KOPT-K1 (cell line): ENCODE measurements around the gene DAW1.
"Not testable (repeated sequence)": the region's sequence is repeated elsewhere in the genome, so short reads cannot be mapped to it uniquely, and the experiment has no call there.

Experiments
- H3K27ac ChIP-seq: fragments of 200-600 bp; sonication (generic); 2 replicates; pipeline ENCODE4 v1.5.1; 2016; ENCODE audit warnings: antibody characterized with exemption, mild to moderate bottlenecking, low read depth, low read length; ENCODE audit not compliant: poor library complexity, severe bottlenecking
- H3K36me3 ChIP-seq: fragments of 200-600 bp; sonication (generic); 2 replicates; pipeline ENCODE4 v1.5.1; 2017; ENCODE audit warnings: antibody characterized with exemption, mild to moderate bottlenecking, low read length, moderate library complexity; ENCODE audit not compliant: insufficient read depth
- H3K9me3 ChIP-seq: fragments of 200-600 bp; sonication (generic); 2 replicates; pipeline ENCODE4 v1.5.1; 2017; ENCODE audit warnings: antibody characterized with exemption, low read length, mild to moderate bottlenecking; ENCODE audit not compliant: insufficient read depth, poor library complexity, severe bottlenecking

DAW1 gene

GRCh38 chr2:227871375-227871791 is at the start of gene DAW1:
Gene DAW1, plus strand, starts transcription at chr2:227871631. Its CDS starts 59 bp downstream, at chr2:227871690.
- Histone ChIP-seq H3K36me3 (no peaks in the 10 kb centered on the region), H3K9me3 (no peaks in the 10 kb centered on the region), H3K27ac (no peak within 1 kb of the TSS)

- no peaks in the 10 kb centered on the region for H3K36me3 ChIP-seq
- no peak overlapping the region for H3K27ac ChIP-seq
- H3K9me3 ChIP-seq: no peaks in the 10 kb centered on the region
These were observed 48.9 kb upstream of the DAW1 start for GRCh38 chr2:227822416-227823003.

- Histone ChIP-seq H3K36me3 (no peaks in the 10 kb centered on the region), H3K9me3 (no peaks in the 10 kb centered on the region), H3K27ac (no peak overlapping the region)
These were observed 47.5 kb upstream of the DAW1 start for GRCh38 chr2:227823922-227824321.

- H3K36me3 ChIP-seq: no peaks in the 10 kb centered on the region
- H3K27ac ChIP-seq: no peak overlapping the region
- H3K9me3 ChIP-seq: no peaks in the 10 kb centered on the region
These were observed 46.7 kb upstream of the DAW1 start for GRCh38 chr2:227824711-227825110.

GRCh38 chr2:227826019-227826521 is 45.4 kb upstream of the DAW1 start:
- Histone ChIP-seq H3K36me3 (no peaks in the 10 kb centered on the region), H3K27ac (no peak overlapping the region), H3K9me3 (no peaks in the 10 kb centered on the region)

- no peak overlapping the region for H3K27ac ChIP-seq
- no peaks in the 10 kb centered on the region for H3K9me3 ChIP-seq
- H3K36me3 ChIP-seq: no peaks in the 10 kb centered on the region
These were observed 44.9 kb upstream of the DAW1 start for GRCh38 chr2:227826563-227826962.

GRCh38 chr2:227827143-227827542 is 44.3 kb upstream of the DAW1 start:
- H3K36me3 ChIP-seq: no peaks in the 10 kb centered on the region
- no peak overlapping the region for H3K27ac ChIP-seq

GRCh38 chr2:227828477-227828912 is 42.9 kb upstream of the DAW1 start:
- no peaks in the 10 kb centered on the region for H3K36me3 ChIP-seq
- H3K27ac ChIP-seq: no peak overlapping the region
- H3K9me3 ChIP-seq: no peaks in the 10 kb centered on the region

More at GRCh38 chr2:227827143-227827542, 44.3 kb upstream of the DAW1 start:
- no peaks in the 10 kb centered on the region for H3K9me3 ChIP-seq

GRCh38 chr2:227829337-227829736 is 42.1 kb upstream of the DAW1 start:
- Histone ChIP-seq H3K27ac (no peak overlapping the region), H3K36me3 (no peaks in the 10 kb centered on the region), H3K9me3 (no peaks in the 10 kb centered on the region)

- Histone ChIP-seq H3K27ac (no peak overlapping the region), H3K36me3 (no peaks in the 10 kb centered on the region), H3K9me3 (no peaks in the 10 kb centered on the region)
These were observed 37.0 kb upstream of the DAW1 start for GRCh38 chr2:227834423-227834822.

GRCh38 chr2:227834916-227835650 is 36.3 kb upstream of the DAW1 start:
- H3K27ac ChIP-seq: no peak overlapping the region
- no peaks in the 10 kb centered on the region for H3K36me3 ChIP-seq
- no peaks in the 10 kb centered on the region for H3K9me3 ChIP-seq

GRCh38 chr2:227839339-227840129 is 31.9 kb upstream of the DAW1 start:
- H3K27ac ChIP-seq, H3K36me3 ChIP-seq: not testable (repeated sequence)

GRCh38 chr2:227846831-227847230 is 24.6 kb upstream of the DAW1 start:
- Histone ChIP-seq H3K9me3 (no peaks in the 10 kb centered on the region), H3K36me3 (no peaks in the 10 kb centered on the region), H3K27ac (no peak overlapping the region)

More at GRCh38 chr2:227839339-227840129, 31.9 kb upstream of the DAW1 start:
- H3K9me3 ChIP-seq: not testable (repeated sequence)

- Histone ChIP-seq H3K27ac (no peak overlapping the region), H3K36me3 (no peaks in the 10 kb centered on the region), H3K9me3 (no peaks in the 10 kb centered on the region)
These were observed 23.3 kb upstream of the DAW1 start for GRCh38 chr2:227848146-227848545.

- no peaks in the 10 kb centered on the region for H3K36me3 ChIP-seq
- H3K27ac ChIP-seq: no peak overlapping the region
- no peaks in the 10 kb centered on the region for H3K9me3 ChIP-seq
These were observed 22.8 kb upstream of the DAW1 start for GRCh38 chr2:227848586-227848985.
